Breast epithelium (tissue), 4 donors: ENCODE results near the gene ZSCAN5A. TPM values are rescaled to one million over a fixed set of nuclear protein-coding genes. Genes with fewer than 3 reads are reported as not detected.
"Not testable (repeated sequence)": the region's sequence is repeated elsewhere in the genome, so short reads cannot be mapped to it uniquely, and the experiment has no call there.

ENCODE experiments used
- DNase-seq, 2 donors: peaks; one replicate each; pipeline ENCODE4 v3.0.0-alpha.2; 2019; ENCODE audit warnings: low spot score in 2 of 2
- H3K27ac ChIP-seq, 2 donors: fragments of 200-600 bp; sonication (generic) in 1 of 2; one replicate each; pipeline ENCODE4 v1.5.1; 2016 to 2019; ENCODE audit warnings: mild to moderate bottlenecking in 1 of 2
- H3K27me3 ChIP-seq, 2 donors: fragments of 200-600 bp; sonication (generic) in 1 of 2; one replicate each; pipeline versions ENCODE4 v1.5.1 to v1.6.0; 2017 to 2019; ENCODE audit warnings: control low read depth in 1 of 2, mild to moderate bottlenecking in 1 of 2
- H3K36me3 ChIP-seq: fragments of 200-600 bp; one replicate; pipeline ENCODE4 v1.5.1; 2019
- H3K4me1 ChIP-seq, 2 donors: fragments of 200-600 bp; sonication (generic); one replicate each; pipeline ENCODE4 v1.5.1; 2016 to 2019; ENCODE audit warnings: control low read depth in 1 of 2
- H3K4me3 ChIP-seq, 3 donors: fragments of 200-600 bp; sonication (generic); 1 replicate in 2 of 3; 2 replicates in 1 of 3; pipeline ENCODE4 v1.5.1; 2016 to 2019; ENCODE audit warnings: mild to moderate bottlenecking in 3 of 3, moderate library complexity in 2 of 3
- H3K9me3 ChIP-seq, 2 donors: fragments of 200-600 bp; sonication (generic) in 1 of 2; one replicate each; pipeline ENCODE4 v1.5.1; 2016 to 2019; ENCODE audit warnings: control low read depth in 1 of 2
- POLR2A ChIP-seq: fragments of 450-650 bp; IDR thresholded peaks from one replicate; pipeline ENCODE4 v1.6.1; 2016; ENCODE audit warnings: antibody characterized with exemption, mild to moderate bottlenecking, moderate library complexity
- POLR2AphosphoS5 ChIP-seq, 3 donors: sonication (generic); formaldehyde crosslinking; IDR thresholded peaks; one replicate each; pipeline ENCODE4 v1.6.1; 2017; ENCODE audit warnings: antibody characterized with exemption in 3 of 3
- intact Hi-C: fragments of 100-400 bp; cut with DNase I; formaldehyde crosslinking; loops from one replicate; pipeline ENCODE4 v1.15.1; 2023; ENCODE audit warnings: low total_unique reads
- total RNA-seq, 3 donors: library from RNA; depleted of rRNA; stranded (reverse); fragments of >200 nt; gene quantifications; one replicate each; pipeline ENCODE4 v1.1.0, GENCODE V29; 2016
- TF ChIP-seq, protein P1 (sequence below), 3 donors: fragments of 450-650 bp; IDR thresholded peaks; one replicate each; pipeline ENCODE4 v1.5.1; 2016 to 2017; ENCODE audit warnings: antibody characterized with exemption in 3 of 3, mild to moderate bottlenecking in 3 of 3, moderate library complexity in 3 of 3

ZSCAN5A gene
- total RNA-seq, 3 donors from 2014 or later, result 6.2 to 13.3 (median 12.5) TPM

DNA sequence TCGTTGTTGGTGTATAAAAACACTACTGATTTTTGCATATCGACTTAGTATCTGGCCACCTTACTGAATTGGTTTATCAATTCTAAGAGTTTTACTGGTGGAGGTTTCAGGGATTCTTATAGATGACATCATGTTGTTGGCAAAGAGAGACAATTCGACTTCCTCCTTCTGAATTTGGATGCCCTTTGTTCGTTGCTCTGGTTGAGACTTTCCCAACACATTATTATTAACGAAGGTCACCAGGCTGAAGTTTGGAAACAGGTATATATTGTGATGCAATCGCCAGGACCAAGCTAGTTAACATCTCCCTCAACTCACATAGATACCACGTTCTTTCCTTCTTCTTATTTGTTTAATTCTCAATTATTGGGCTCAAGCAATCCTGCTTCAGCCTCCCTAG is 115.0 kb downstream of the ZSCAN5A start:
- H3K4me1 ChIP-seq, result no peaks in the 10 kb centered on the region
- no peaks in the 10 kb centered on the region for H3K9me3 ChIP-seq
- no peaks in the 10 kb centered on the region for H3K36me3 ChIP-seq
- H3K27me3 ChIP-seq, result no peaks in the 10 kb centered on the region
- intact Hi-C loops, result no loop called here
- H3K4me3 ChIP-seq, result no peak overlapping the region
- no peak for DNase-seq
- no peak overlapping the region for H3K27ac ChIP-seq
- TF ChIP-seq POLR2AphosphoS5 (IDR thresholded peaks at IDR 0.05) (no peak), POLR2A (no peak)
- TF ChIP-seq, protein P1, sequence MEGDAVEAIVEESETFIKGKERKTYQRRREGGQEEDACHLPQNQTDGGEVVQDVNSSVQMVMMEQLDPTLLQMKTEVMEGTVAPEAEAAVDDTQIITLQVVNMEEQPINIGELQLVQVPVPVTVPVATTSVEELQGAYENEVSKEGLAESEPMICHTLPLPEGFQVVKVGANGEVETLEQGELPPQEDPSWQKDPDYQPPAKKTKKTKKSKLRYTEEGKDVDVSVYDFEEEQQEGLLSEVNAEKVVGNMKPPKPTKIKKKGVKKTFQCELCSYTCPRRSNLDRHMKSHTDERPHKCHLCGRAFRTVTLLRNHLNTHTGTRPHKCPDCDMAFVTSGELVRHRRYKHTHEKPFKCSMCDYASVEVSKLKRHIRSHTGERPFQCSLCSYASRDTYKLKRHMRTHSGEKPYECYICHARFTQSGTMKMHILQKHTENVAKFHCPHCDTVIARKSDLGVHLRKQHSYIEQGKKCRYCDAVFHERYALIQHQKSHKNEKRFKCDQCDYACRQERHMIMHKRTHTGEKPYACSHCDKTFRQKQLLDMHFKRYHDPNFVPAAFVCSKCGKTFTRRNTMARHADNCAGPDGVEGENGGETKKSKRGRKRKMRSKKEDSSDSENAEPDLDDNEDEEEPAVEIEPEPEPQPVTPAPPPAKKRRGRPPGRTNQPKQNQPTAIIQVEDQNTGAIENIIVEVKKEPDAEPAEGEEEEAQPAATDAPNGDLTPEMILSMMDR (IDR thresholded peaks at IDR 0.05), result no peak

DNA sequence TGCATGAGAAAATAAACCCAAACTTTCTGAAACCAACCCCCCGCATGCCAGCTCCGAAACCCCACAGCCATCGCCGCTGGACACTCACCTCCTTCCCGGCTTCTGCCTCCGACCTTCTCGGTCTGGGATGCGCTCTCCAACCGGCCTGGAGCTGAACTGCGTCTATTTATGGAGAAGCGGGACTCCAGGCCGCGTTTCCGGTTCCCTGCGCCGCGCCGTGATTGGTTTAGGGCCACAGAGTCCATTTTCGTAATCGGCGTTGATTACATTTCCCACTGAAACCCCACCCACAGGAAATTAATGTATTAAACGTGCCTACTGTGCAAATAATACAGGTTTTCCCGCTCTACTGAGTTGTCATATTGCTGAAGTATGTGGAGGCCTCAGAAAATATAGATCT is 117.0 kb downstream of the ZSCAN5A start, which contains the start of gene ZSCAN5B:
Gene ZSCAN5B (minus strand): TSS at position 138 of the 400 bp plus-strand sequence. CDS start 4,731 bp downstream, outside the sequence.
- H3K4me1 ChIP-seq, DNase-seq, H3K36me3 ChIP-seq, H3K9me3 ChIP-seq, H3K27ac ChIP-seq, H3K4me3 ChIP-seq, H3K27me3 ChIP-seq, intact Hi-C loops: not testable (repeated sequence)

DNA sequence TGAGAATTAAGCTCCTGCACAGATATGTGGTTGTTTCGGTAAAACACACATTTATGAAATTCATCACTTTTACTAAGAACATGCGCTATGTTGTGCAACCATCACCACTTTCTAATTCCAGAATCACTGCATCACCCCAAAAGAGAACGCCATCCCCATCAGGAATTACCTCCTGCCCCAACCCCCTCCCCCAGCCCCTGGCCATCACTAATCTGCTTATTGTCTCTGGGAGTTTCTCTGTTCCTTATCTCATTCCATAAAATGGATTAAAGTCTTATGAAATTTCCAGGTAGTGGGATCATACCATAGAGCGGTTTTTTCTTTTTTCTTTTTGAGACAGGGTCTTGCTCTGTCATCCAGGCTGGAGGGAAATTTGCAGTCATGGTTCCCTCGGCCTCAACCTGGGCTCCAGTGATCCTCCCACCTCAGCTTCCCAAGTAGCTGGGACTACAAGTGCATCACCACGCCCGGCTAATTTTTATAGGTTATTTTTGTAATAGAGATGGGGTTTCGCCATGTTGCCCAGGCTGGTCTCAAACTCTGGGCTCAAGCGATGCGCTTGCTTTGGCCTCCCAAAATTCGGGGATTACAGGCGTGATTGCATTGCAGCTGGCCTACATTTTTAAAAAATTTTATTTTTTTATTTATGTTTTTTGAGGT is 120.5 kb downstream of the ZSCAN5A start:
- no peak for DNase-seq
- H3K4me1 ChIP-seq, result no peaks in the 10 kb centered on the region

DNA sequence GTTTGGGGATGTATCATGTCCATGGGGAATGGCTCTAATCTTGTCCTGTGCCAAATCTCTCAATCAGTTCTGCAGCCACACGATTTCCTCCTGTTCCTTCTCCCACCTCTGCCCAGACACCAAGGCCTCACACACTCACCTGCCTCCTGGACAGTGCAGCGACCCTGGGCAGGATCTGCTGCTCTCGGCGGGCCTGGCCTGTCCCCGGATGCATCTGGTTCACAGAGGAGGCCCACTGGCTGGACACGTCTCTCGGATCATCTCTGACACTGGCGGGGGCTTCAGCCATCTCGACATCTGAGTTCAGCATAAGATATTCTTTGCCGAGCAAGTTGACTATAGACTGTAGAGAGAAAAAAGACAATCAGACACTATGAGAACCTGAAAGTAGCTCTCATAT is 122.9 kb downstream of the ZSCAN5A start:
- DNase-seq, result no peak
- intact Hi-C loops, result no loop called here

More for the DNA sequence above, 120.5 kb downstream of the ZSCAN5A start:
- no peaks in the 10 kb centered on the region for H3K27me3 ChIP-seq
- no peak overlapping the region for H3K27ac ChIP-seq
- no peak overlapping the region for H3K4me3 ChIP-seq
- H3K9me3 ChIP-seq, result no peaks in the 10 kb centered on the region
- no peaks in the 10 kb centered on the region for H3K36me3 ChIP-seq
- TF ChIP-seq, protein P1 (IDR thresholded peaks at IDR 0.05), result no peak
- TF ChIP-seq POLR2AphosphoS5 (IDR thresholded peaks at IDR 0.05), result no peak
- no peak for TF ChIP-seq POLR2A
- intact Hi-C loops, result no loop called here

DNA sequence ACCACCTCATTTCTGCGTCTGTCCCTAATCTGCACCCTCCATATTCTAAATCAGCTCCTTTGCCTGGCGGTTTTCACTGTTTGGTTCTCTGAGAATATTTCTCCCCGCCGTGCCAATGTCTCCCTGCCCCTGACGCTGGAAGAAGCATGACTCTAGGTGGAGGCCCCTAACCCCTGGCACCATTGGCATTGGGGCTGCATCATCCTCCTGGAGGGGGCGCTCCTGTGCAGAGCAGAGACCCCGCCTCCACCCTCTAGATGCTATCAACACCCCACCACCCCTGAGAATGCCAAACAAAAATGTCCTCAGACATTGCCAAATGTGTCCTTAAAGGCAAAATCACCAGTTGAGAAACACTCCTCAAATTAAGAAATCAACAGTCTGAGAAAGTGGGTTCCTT is 123.5 kb downstream of the ZSCAN5A start:
- Histone ChIP-seq H3K9me3 (no peaks in the 10 kb centered on the region), H3K4me1 (no peaks in the 10 kb centered on the region), H3K27me3 (no peaks in the 10 kb centered on the region), H3K36me3 (no peaks in the 10 kb centered on the region), H3K4me3 (no peak overlapping the region), H3K27ac (no peak overlapping the region)
- DNase-seq, result no peak
- intact Hi-C loops, result no loop called here
- TF ChIP-seq POLR2AphosphoS5 (IDR thresholded peaks at IDR 0.05) (no peak), POLR2A (no peak)
- TF ChIP-seq, protein P1 (IDR thresholded peaks at IDR 0.05), result no peak

More for the DNA sequence above, 122.9 kb downstream of the ZSCAN5A start:
- H3K27me3 ChIP-seq, result no peaks in the 10 kb centered on the region
- TF ChIP-seq, protein P1 (IDR thresholded peaks at IDR 0.05), result no peak
- TF ChIP-seq POLR2AphosphoS5 (IDR thresholded peaks at IDR 0.05), result no peak
- TF ChIP-seq POLR2A, result no peak
- H3K27ac ChIP-seq, result no peak overlapping the region
- H3K9me3 ChIP-seq, result no peaks in the 10 kb centered on the region
- H3K36me3 ChIP-seq, result no peaks in the 10 kb centered on the region
- no peak overlapping the region for H3K4me3 ChIP-seq
- H3K4me1 ChIP-seq, result no peaks in the 10 kb centered on the region
